K562 (cell line): ENCODE measurements around the gene DIP2C. TPM values are rescaled to one million over a fixed set of nuclear protein-coding genes. Genes with fewer than 3 reads are reported as not detected.

Experiments
- ATAC-seq: fragments of 200-7000 bp; cut with Tn5 transposase; 3 replicates; pipeline ENCODE4 v1.9.1; 2020; ENCODE audit warnings: moderate library complexity
- BruUV-seq: library from RNA; stranded (reverse); fragments of 400-500 nt; replicated peaks from 2 replicates; lab custom pipeline; 2021; lab: Mats Ljungman, UMichigan
- CTCF ChIA-PET: fragments of 300-600 bp; formaldehyde crosslinking; extraction: SDS; loops from one replicate; lab custom pipeline; 2021; ENCODE audit warnings: low intra/inter-chr PET ratio; lab: Yijun Ruan, JAX
- POLR2A ChIA-PET: fragments of 300-600, 350-650 bp; sonication (Branson Sonifier 250); formaldehyde crosslinking; extraction: SDS; loops from one replicate; lab custom pipeline; 2021; ENCODE audit warnings: antibody characterized with exemption, inconsistent platforms; lab: Yijun Ruan, JAX
- DNase-seq, 4 experiments: peaks; one replicate each; pipeline versions ENCODE4 v3.0.0 to v3.0.0-alpha.2; 2011 to 2018; ENCODE audit warnings: low spot score in 3 of 4, mixed read lengths in 3 of 4; ENCODE audit errors: extremely low read depth in 1 of 4
- FAIRE-seq: peaks from 2 replicates; lab custom pipeline; 2011; peaks lifted over from hg19 to GRCh38; lab: Jason Lieb, UNC
- H2AFZ ChIP-seq: 2 replicates; pipeline ENCODE4 v1.6.0; 2011; ENCODE audit warnings: low read depth, low read length, control low read depth, inconsistent platforms
- H3K27ac ChIP-seq: fragments of 200-600 bp; 3 replicates; pipeline ENCODE4 v1.8.0; 2011; ENCODE audit warnings: low read depth, mild to moderate bottlenecking, control low read depth, inconsistent platforms, low read length, moderate library complexity, mixed read lengths; ENCODE audit errors: extremely low read depth
- H3K27me3 ChIP-seq, 2 experiments: fragments of 300-600 bp in 1 of 2; 2 replicates in 1 of 2; 3 replicates in 1 of 2; pipeline versions ENCODE4 v1.6.0 to v1.8.0; 2011; ENCODE audit warnings: inconsistent platforms in 2 of 2, low read length in 2 of 2, mild to moderate bottlenecking in 1 of 2, mixed read lengths in 1 of 2, moderate library complexity in 1 of 2; ENCODE audit not compliant: control insufficient read depth in 2 of 2, insufficient read depth in 2 of 2
- H3K36me3 ChIP-seq: fragments of 300-600 bp; 3 replicates; pipeline ENCODE4 v1.8.0; 2011; ENCODE audit warnings: mild to moderate bottlenecking, low read length, inconsistent platforms; ENCODE audit not compliant: control insufficient read depth, insufficient read depth
- H3K4me1 ChIP-seq, 2 experiments: fragments of 200-600 bp in 1 of 2; replicated peaks in 1 of 2; 2 replicates in 1 of 2; 3 replicates in 1 of 2; pipeline versions ENCODE4 v1.5.1 to v1.8.0; 2011; ENCODE audit warnings: inconsistent platforms in 2 of 2, low read length in 2 of 2, mild to moderate bottlenecking in 1 of 2, mixed read lengths in 1 of 2, moderate library complexity in 1 of 2; ENCODE audit not compliant: control insufficient read depth in 2 of 2, insufficient read depth in 2 of 2
- H3K4me2 ChIP-seq: 2 replicates; pipeline ENCODE4 v1.6.1; 2011; ENCODE audit warnings: low read length, control low read depth, inconsistent platforms, mixed read lengths; ENCODE audit not compliant: insufficient read depth
- H3K4me3 ChIP-seq: fragments of 200-600 bp; sonication (generic), shearing (Covaris generic); 2 replicates; pipeline ENCODE4 v1.5.1; 2016; ENCODE audit warnings: control low read depth, inconsistent platforms
- H3K79me2 ChIP-seq: fragments of 200-600 bp; 3 replicates; pipeline ENCODE4 v1.8.0; 2011; ENCODE audit warnings: low read length, inconsistent platforms; ENCODE audit not compliant: control insufficient read depth, insufficient read depth
- H3K9ac ChIP-seq, 2 experiments: 2 replicates each; pipeline versions ENCODE4 v1.6.0 to v1.6.1; 2011; ENCODE audit warnings: low read depth in 2 of 2, low read length in 2 of 2, control low read depth in 1 of 2, inconsistent platforms in 1 of 2, mild to moderate bottlenecking in 1 of 2, mixed read lengths in 1 of 2; ENCODE audit not compliant: insufficient read depth in 1 of 2
- H3K9me1 ChIP-seq: one replicate; pipeline ENCODE4 v1.6.0; 2011; ENCODE audit warnings: inconsistent platforms, mild to moderate bottlenecking, low read length, moderate library complexity; ENCODE audit not compliant: control insufficient read depth, insufficient read depth
- H3K9me3 ChIP-seq: replicated peaks from 2 replicates; pipeline ENCODE4 v1.5.1; 2011; ENCODE audit warnings: low read depth, low read length, inconsistent platforms; ENCODE audit not compliant: control insufficient read depth, insufficient read depth
- H4K20me1 ChIP-seq: replicated peaks from 2 replicates; pipeline ENCODE4 v1.6.1; 2011; ENCODE audit warnings: low read length, inconsistent platforms, mixed read lengths; ENCODE audit not compliant: control insufficient read depth, insufficient read depth
- BRF1 ChIP-seq: IDR thresholded peaks from 3 replicates; pipeline ENCODE4 v1.6.1; 2011; ENCODE audit warnings: borderline replicate concordance, mild to moderate bottlenecking; ENCODE audit not compliant: insufficient read length; ENCODE audit errors: extremely low read depth
- CTCF ChIP-seq, 3 experiments: IDR thresholded peaks in 2 of 3; conservative IDR thresholded peaks in 1 of 3; 2 replicates each; pipeline ENCODE4 v1.5.1; 2011 to 2012; ENCODE audit warnings: low read length in 3 of 3, mild to moderate bottlenecking in 3 of 3, control low read depth in 2 of 3, improper control_type of control experiment in 1 of 3, inconsistent platforms in 1 of 3, low read depth in 1 of 3, mixed read lengths in 1 of 3, moderate library complexity in 1 of 3; ENCODE audit not compliant: insufficient read depth in 2 of 3
- ELF2 ChIP-seq: fragments of 250-450 bp; sonication (Bioruptor Pico); IDR thresholded peaks from 2 replicates; pipeline ENCODE4 v1.5.0; 2021; ENCODE audit warnings: mild to moderate bottlenecking
- HNRNPLL ChIP-seq: fragments of 200-400 bp; formaldehyde crosslinking; IDR thresholded peaks from 2 replicates; pipeline ENCODE4 v1.6.1; 2017; ENCODE audit warnings: low read length, low read depth, mild to moderate bottlenecking; ENCODE audit not compliant: poor library complexity, severe bottlenecking
- MITF ChIP-seq: IDR thresholded peaks from 2 replicates; pipeline ENCODE4 v1.6.1; 2014; ENCODE audit warnings: antibody characterized with exemption
- NFXL1 ChIP-seq: fragments of 450-650 bp; formaldehyde crosslinking; IDR thresholded peaks from 2 replicates; pipeline ENCODE4 v1.4.0; 2021; ENCODE audit warnings: mild to moderate bottlenecking
- NR0B1 ChIP-seq: fragments of 450-650 bp; IDR thresholded peaks from one replicate; pipeline ENCODE4 v1.6.1; 2018; ENCODE audit warnings: mild to moderate bottlenecking, moderate library complexity; ENCODE audit not compliant: partially characterized antibody
- RAD21 ChIP-seq, 2 experiments: fragments of 250-450 bp in 1 of 2; fragments of 450-650 bp in 1 of 2; sonication (Bioruptor Pico) in 1 of 2; formaldehyde crosslinking in 1 of 2; IDR thresholded peaks in 1 of 2; conservative IDR thresholded peaks in 1 of 2; 2 replicates each; pipeline versions ENCODE4 v1.4.0 to v1.8.0; 2020 to 2022; ENCODE audit warnings: mild to moderate bottlenecking in 2 of 2, moderate library complexity in 1 of 2
- ZEB2 ChIP-seq: fragments of 450-650 bp; IDR thresholded peaks from 2 replicates; pipeline ENCODE4 v1.6.1; 2016
- WGBS: fragments of 100-300 bp; shearing (Covaris generic); methylation state at CpG from one replicate; pipeline ENCODE4 v1.1.6; 2016; ENCODE audit warnings: low coverage, mixed read lengths; ENCODE audit not compliant: insufficient coverage; ENCODE audit errors: missing lambda C conversion rate; 5-methylcytosine and 5-hydroxymethylcytosine counted together
- in situ Hi-C: fragments of 300-500 bp; cut with MboI; formaldehyde crosslinking; loops from 4 replicates; pipeline ENCODE4 v1.15.0; 2018; ENCODE audit warnings: inconsistent platforms, mixed read lengths
- intact Hi-C: fragments of 100-400 bp; cut with micrococcal nuclease; formaldehyde crosslinking; loops from 2 replicates; pipeline ENCODE4 v1.14.2; 2022
- polyA plus RNA-seq, 8 experiments: library from polyadenylated mRNA; depleted of rRNA in 4 of 8; stranded (reverse) in 5 of 8; unstranded in 3 of 8; fragments of >200 nt; fragmentation: Nextera tagmentation in 2 of 8; fragmentation: Illumina TruSeq in 1 of 8; extraction: Ambion mirVana in 2 of 8; extraction: Trizol in 1 of 8; gene quantifications; 2 replicates each; pipeline versions ENCODE4 v1.2.1 to v1.2.3, GENCODE V29; 2011 to 2014; ENCODE audit warnings: inconsistent platforms in 1 of 8, missing spikeins in 1 of 8
- total RNA-seq, 7 experiments: library from RNA; depleted of rRNA in 6 of 7; stranded (reverse); fragments of >200 nt in 6 of 7; fragmentation: Illumina TruSeq in 2 of 7; extraction: Trizol in 2 of 7; gene quantifications; 2 replicates each; pipeline versions ENCODE4 v1.2.1 to v1.2.3, GENCODE V29; 2011 to 2021; ENCODE audit warnings: low replicate concordance in 1 of 7

DIP2C gene
- total and polyA plus RNA-seq, 9 of the 15 experiments (the other 6 are each of a cell fraction or from before 2014, with no cell fraction given), result 0.01 TPM; not detected in 8

- intact Hi-C loops, result no loop called here
- POLR2A ChIA-PET, result interaction anchor here (0.6 to 1.0 kb wide), 2 partner anchors 11 to 261 kb away, joined by 3 to 6 read pairs; no protein-coding TSS in a partner anchor
- peaks cover 4% of the 10 kb centered on the region; the same call in 1 of the 2 replicates for H4K20me1 ChIP-seq
- ATAC-seq (no peak), FAIRE-seq (no peak), DNase-seq (no peak)
- H3K9ac ChIP-seq, result no peak overlapping the region
- TF ChIP-seq ZEB2 (no peak), BRF1 (no peak), HNRNPLL (no peak), NFXL1 (CRISPR knock-in tag) (no peak)
- in situ Hi-C loops, result loop anchor here (10.0 kb wide), 1 partner anchor 247 kb away; no protein-coding TSS in a partner anchor
- 5% methylated on average over 1 of the region's 1 CpG for WGBS
- no peak overlapping the region for H2AFZ ChIP-seq
- H3K27ac ChIP-seq, result no peak overlapping the region
- no peaks in the 10 kb centered on the region; a peak in 1 of 5 replicates for H3K4me1 ChIP-seq
- CTCF ChIA-PET, result no interaction called here
- H3K9me1 ChIP-seq, result no peaks in the 10 kb centered on the region
- H3K27me3 ChIP-seq, result peaks cover 44 to 82% of the 10 kb centered on the region in 2 experiments
- H3K4me2 ChIP-seq, result no peak overlapping the region
- H3K9me3 ChIP-seq, result no peaks in the 10 kb centered on the region
- H3K79me2 ChIP-seq, result no peaks in the 10 kb centered on the region
- no peaks in the 10 kb centered on the region for H3K36me3 ChIP-seq
- BruUV-seq, result no TSS peak
- H3K4me3 ChIP-seq, result no peak overlapping the region
These were observed 162.1 kb downstream of the DIP2C start for GRCh38 chr10:527416-527815.

GRCh38 chr10:526651-527312 is 162.7 kb downstream of the DIP2C start:
- CTCF ChIA-PET, result no interaction called here
- H3K4me3 ChIP-seq, result no peak overlapping the region
- no peak overlapping the region; a peak in 1 of 4 replicates for H3K9ac ChIP-seq
- BruUV-seq, result no TSS peak
- ATAC-seq (peak; percentile 92), FAIRE-seq (peak; percentile 15), DNase-seq (peak; percentile 19 to 34 (median 28))
- H3K79me2 ChIP-seq, result no peaks in the 10 kb centered on the region
- H3K27ac ChIP-seq, result no peak overlapping the region
- H3K4me2 ChIP-seq, result no peak overlapping the region
- H4K20me1 ChIP-seq, result peaks cover 4% of the 10 kb centered on the region; the same call in 1 of the 2 replicates
- no peaks in the 10 kb centered on the region for H3K9me3 ChIP-seq
- no peaks in the 10 kb centered on the region for H3K36me3 ChIP-seq
- peaks cover 41 to 78% of the 10 kb centered on the region in 2 experiments for H3K27me3 ChIP-seq
- no peaks in the 10 kb centered on the region; a peak in 1 of 5 replicates for H3K4me1 ChIP-seq
- intact Hi-C loops (no loop called here), in situ Hi-C loops (loop anchor here (10.0 kb wide), 1 partner anchor 248 kb away; no protein-coding TSS in a partner anchor)
- WGBS, result 5% methylated on average over 20 of the region's 21 CpGs
- POLR2A ChIA-PET, result interaction anchor here (0.6 to 1.0 kb wide), 4 partner anchors 10 to 262 kb away, joined by 3 to 6 read pairs (median 4); no protein-coding TSS in a partner anchor
- no peaks in the 10 kb centered on the region for H3K9me1 ChIP-seq
- no peak overlapping the region for H2AFZ ChIP-seq
- TF ChIP-seq CTCF (IDR thresholded peaks at IDR 0.05 in 2 of 3, conservative IDR thresholded peaks at IDR 0.05 in 1 of 3; ENCODE audit: insufficient read depth in 2 of 3, low read depth in 1 of 3, low read length in 3 of 3), result peak; percentile 40 to 58 (median 51)
- TF ChIP-seq NR0B1, result no peak
- no peak for TF ChIP-seq ELF2
- no peak for TF ChIP-seq MITF
- 0 out of 4 replicates have a peak, but pooled peaks of 1 of the 2 experiments have one; percentile 22 for TF ChIP-seq RAD21 (CRISPR knock-in tag; conservative IDR thresholded peaks at IDR 0.05 in 1 of 2, IDR thresholded peaks at IDR 0.05 in 1 of 2)
